ENCODE results near the gene CAV2.

DNA sequence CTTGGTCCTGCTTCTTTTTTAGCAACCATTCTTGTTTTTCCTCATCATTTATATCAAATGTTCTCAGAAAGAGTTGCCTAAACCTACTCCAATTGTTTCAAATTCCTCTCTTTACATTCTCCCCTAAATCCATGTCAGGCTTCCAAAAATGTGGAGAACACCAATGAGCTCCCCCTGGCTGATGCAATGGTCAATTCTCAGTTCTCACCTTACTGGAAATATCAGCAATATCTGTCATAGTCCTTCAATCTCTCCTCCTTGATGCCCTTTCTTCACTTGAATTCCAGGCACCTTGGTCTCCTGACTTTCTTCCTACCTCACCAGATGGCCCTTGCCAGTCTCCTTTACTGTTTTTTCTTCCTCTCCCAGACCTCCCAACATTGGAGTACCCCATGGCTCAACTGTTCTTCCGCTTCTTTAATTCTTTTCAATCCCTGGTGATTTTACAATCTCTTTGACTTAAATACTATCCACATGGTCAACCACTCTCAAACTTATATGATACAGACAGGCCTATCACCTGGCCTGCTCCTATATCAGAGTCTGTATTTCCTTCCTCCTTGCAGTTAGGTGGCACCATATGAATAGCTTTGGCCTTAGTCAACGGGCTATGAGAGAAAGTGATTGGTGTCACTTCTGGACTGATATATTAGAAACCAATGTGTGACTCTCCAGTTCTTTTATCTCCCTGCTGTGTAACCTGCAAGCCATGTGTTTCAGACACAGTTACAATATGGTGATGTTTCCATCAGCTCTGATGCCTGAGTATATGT is 47.4 kb upstream of the CAV2 start:
- TF ChIP-seq, protein P1, sequence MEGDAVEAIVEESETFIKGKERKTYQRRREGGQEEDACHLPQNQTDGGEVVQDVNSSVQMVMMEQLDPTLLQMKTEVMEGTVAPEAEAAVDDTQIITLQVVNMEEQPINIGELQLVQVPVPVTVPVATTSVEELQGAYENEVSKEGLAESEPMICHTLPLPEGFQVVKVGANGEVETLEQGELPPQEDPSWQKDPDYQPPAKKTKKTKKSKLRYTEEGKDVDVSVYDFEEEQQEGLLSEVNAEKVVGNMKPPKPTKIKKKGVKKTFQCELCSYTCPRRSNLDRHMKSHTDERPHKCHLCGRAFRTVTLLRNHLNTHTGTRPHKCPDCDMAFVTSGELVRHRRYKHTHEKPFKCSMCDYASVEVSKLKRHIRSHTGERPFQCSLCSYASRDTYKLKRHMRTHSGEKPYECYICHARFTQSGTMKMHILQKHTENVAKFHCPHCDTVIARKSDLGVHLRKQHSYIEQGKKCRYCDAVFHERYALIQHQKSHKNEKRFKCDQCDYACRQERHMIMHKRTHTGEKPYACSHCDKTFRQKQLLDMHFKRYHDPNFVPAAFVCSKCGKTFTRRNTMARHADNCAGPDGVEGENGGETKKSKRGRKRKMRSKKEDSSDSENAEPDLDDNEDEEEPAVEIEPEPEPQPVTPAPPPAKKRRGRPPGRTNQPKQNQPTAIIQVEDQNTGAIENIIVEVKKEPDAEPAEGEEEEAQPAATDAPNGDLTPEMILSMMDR (IDR thresholded peaks at IDR 0.05), result no peak
- no peak for TF ChIP-seq POLR2A (IDR thresholded peaks at IDR 0.05)
- no peak for TF ChIP-seq EP300 (IDR thresholded peaks at IDR 0.05)
- TF ChIP-seq POLR2AphosphoS5 (IDR thresholded peaks at IDR 0.05), result no peak

Data from upper lobe of left lung (tissue), 4 donors.